SK-N-MC (cell line): ENCODE measurements around the gene ATXN7L1.

Experiments used
- EZH2 ChIP-seq: fragments of 200-600 bp; sonication (generic); IDR thresholded peaks from one replicate; pipeline ENCODE4 v1.6.1; 2017; ENCODE audit warnings: antibody characterized with exemption
- FOXP2 ChIP-seq: optimal IDR thresholded peaks from 2 replicates; pipeline ENCODE3; 2011; ENCODE audit warnings: mild to moderate bottlenecking, moderate library complexity; ENCODE audit not compliant: insufficient read depth; ENCODE audit errors: extremely low read length, control extremely low read depth
- POLR2AphosphoS5 ChIP-seq: IDR thresholded peaks from 2 replicates; pipeline ENCODE4 v1.6.1; 2012; ENCODE audit warnings: mild to moderate bottlenecking, low read depth, low read length, borderline replicate concordance

- no peak for TF ChIP-seq EZH2
- TF ChIP-seq POLR2AphosphoS5 = no peak
- TF ChIP-seq FOXP2 = no peak
These were observed 75.4 kb downstream of the ATXN7L1 start for GRCh38 chr7:105800849-105801534.
